Bronchial epithelial cell (primary cell): ENCODE results near the gene STAM. TPM values are rescaled to one million over a fixed set of nuclear protein-coding genes. Genes with fewer than 3 reads are reported as not detected.

Source experiments
- DNase-seq: peaks from one replicate; pipeline ENCODE4 v3.0.0-alpha.2; 2010; ENCODE audit warnings: low read depth
- FAIRE-seq: peaks from 2 replicates; lab custom pipeline; 2011; peaks lifted over from hg19 to GRCh38; lab: Jason Lieb, UNC
- H3K27me3 ChIP-seq: 2 replicates; pipeline ENCODE4 v1.5.1; 2011; ENCODE audit warnings: low read length; ENCODE audit not compliant: control insufficient read depth, insufficient read depth
- H3K36me3 ChIP-seq: 2 replicates; pipeline ENCODE4 v1.5.1; 2011; ENCODE audit warnings: low read length; ENCODE audit not compliant: control insufficient read depth, insufficient read depth
- H3K4me3 ChIP-seq: 2 replicates; pipeline ENCODE4 v1.5.1; 2011; ENCODE audit warnings: mild to moderate bottlenecking, low read depth, low read length, control low read depth
- CTCF ChIP-seq: IDR thresholded peaks from 2 replicates; pipeline ENCODE4 v1.5.1; 2011; ENCODE audit warnings: mild to moderate bottlenecking, moderate library complexity, low read length, control low read depth, inconsistent platforms; ENCODE audit not compliant: insufficient read depth, severe bottlenecking
- total RNA-seq: library from RNA; depleted of rRNA; stranded (reverse); fragments of >200 nt; gene quantifications from 2 replicates; pipeline ENCODE4 v1.2.1, GENCODE V29; 2014

The STAM gene
- total RNA-seq, 1 donor from 2014 or later: 21.9 TPM

GRCh38 chr10:17655567-17656146, 11.7 kb downstream of the STAM start:
- DNase-seq: no peak
- peaks cover 2% of the 10 kb centered on the region for H3K36me3 ChIP-seq
- H3K27me3 ChIP-seq: no peaks in the 10 kb centered on the region
- FAIRE-seq: no peak
- H3K4me3 ChIP-seq: no peak overlapping the region
- TF ChIP-seq CTCF: no peak

GRCh38 chr10:17657103-17657500, 13.2 kb downstream of the STAM start:
- peaks cover 2% of the 10 kb centered on the region for H3K36me3 ChIP-seq
- FAIRE-seq (no peak), DNase-seq (peak; percentile 57)
- no peak for TF ChIP-seq CTCF
- H3K27me3 ChIP-seq: no peaks in the 10 kb centered on the region
- no peak overlapping the region for H3K4me3 ChIP-seq

- Histone ChIP-seq H3K4me3 (no peak overlapping the region), H3K36me3 (no peaks in the 10 kb centered on the region), H3K27me3 (no peaks in the 10 kb centered on the region)
- no peak for DNase-seq
- no peak for FAIRE-seq
- no peak for TF ChIP-seq CTCF
Observed at GRCh38 chr10:17659365-17659764, 15.4 kb downstream of the STAM start.

- no peaks in the 10 kb centered on the region for H3K27me3 ChIP-seq
- no peak overlapping the region for H3K4me3 ChIP-seq
- H3K36me3 ChIP-seq: no peaks in the 10 kb centered on the region
- no peak for DNase-seq
- no peak for TF ChIP-seq CTCF
- no peak for FAIRE-seq
Observed at GRCh38 chr10:17660921-17661320, 17.0 kb downstream of the STAM start.

- Histone ChIP-seq H3K4me3 (no peak overlapping the region), H3K27me3 (no peaks in the 10 kb centered on the region), H3K36me3 (no peaks in the 10 kb centered on the region)
- DNase-seq (no peak), FAIRE-seq (no peak)
- no peak for TF ChIP-seq CTCF
Observed at GRCh38 chr10:17661510-17661909, 17.6 kb downstream of the STAM start.
